Measurements from ENCODE around the gene SHLD1. TPM values are rescaled to one million over a fixed set of nuclear protein-coding genes. Genes with fewer than 3 reads are reported as not detected.

SHLD1 gene
- polyA plus RNA-seq, 1 donor from 2014 or later: 15.3 TPM

GRCh38 chr20:5845681-5846615 lies 95.7 kb downstream of the SHLD1 start:
- no peaks in the 10 kb centered on the region for H3K27me3 ChIP-seq (ENCODE audit: insufficient read depth, low read depth, low read length)
- no peaks in the 10 kb centered on the region for H4K20me1 ChIP-seq (ENCODE audit: insufficient read depth)
- peak overlapping the region; percentile 54 for H3K4me3 ChIP-seq (ENCODE audit: low read length)
- H3K9me3 ChIP-seq (ENCODE audit: low read length): no peaks in the 10 kb centered on the region
- no peak overlapping the region for H2AFZ ChIP-seq (ENCODE audit: low read depth, low read length)
- TF ChIP-seq EP300 (conservative IDR thresholded peaks at IDR 0.05; ENCODE audit: poor library complexity, severe bottlenecking): peak; percentile 70
- no peak for TF ChIP-seq CTCF (IDR thresholded peaks at IDR 0.05; ENCODE audit: poor library complexity, severe bottlenecking)
- no peak for TF ChIP-seq EZH2 (IDR thresholded peaks at IDR 0.05; ENCODE audit: borderline replicate concordance, insufficient read depth, low read length, poor library complexity, severe bottlenecking)
- TF ChIP-seq REST (IDR thresholded peaks at IDR 0.05; ENCODE audit: borderline replicate concordance): peak; percentile 25
- no peak for TF ChIP-seq SMC3 (conservative IDR thresholded peaks at IDR 0.05; ENCODE audit: poor library complexity)
- TF ChIP-seq POLR2AphosphoS5 (IDR thresholded peaks at IDR 0.05): peak; percentile 25
- TF ChIP-seq RAD21 (conservative IDR thresholded peaks at IDR 0.05): peak; percentile 5
- no peak for TF ChIP-seq MXI1 (conservative IDR thresholded peaks at IDR 0.05; ENCODE audit: poor library complexity, severe bottlenecking)
- TF ChIP-seq TAF1 (IDR thresholded peaks at IDR 0.05; ENCODE audit: low read depth): no peak
- H3F3A ChIP-seq (ENCODE audit: insufficient read depth, low read length, poor library complexity, severe bottlenecking): peaks cover 6% of the 10 kb centered on the region
- H3K9me2 ChIP-seq (ENCODE audit: insufficient read depth, low read length): no peaks in the 10 kb centered on the region
- H3K36me3 ChIP-seq (ENCODE audit: insufficient read depth, low read length): no peaks in the 10 kb centered on the region
- peak overlapping the region; percentile 27 for H3K9ac ChIP-seq (ENCODE audit: low read length)
- H3K79me2 ChIP-seq (replicated peaks; ENCODE audit: insufficient read depth, low read length): no peaks in the 10 kb centered on the region
- peak overlapping the region; percentile 72 for H3K27ac ChIP-seq (ENCODE audit: low read length)
- H3K4me2 ChIP-seq (ENCODE audit: low read length): peak overlapping the region; percentile 67

- Histone ChIP-seq H3K27me3 (ENCODE audit: insufficient read depth, low read depth, low read length) (no peaks in the 10 kb centered on the region), H3K4me2 (ENCODE audit: low read length) (no peak overlapping the region), H2AFZ (ENCODE audit: low read depth, low read length) (no peak overlapping the region), H4K20me1 (ENCODE audit: insufficient read depth) (no peaks in the 10 kb centered on the region), H3K9me2 (ENCODE audit: insufficient read depth, low read length) (no peaks in the 10 kb centered on the region), H3K9me3 (ENCODE audit: low read length) (no peaks in the 10 kb centered on the region), H3K9ac (ENCODE audit: low read length) (no peak overlapping the region), H3K27ac (ENCODE audit: low read length) (no peak overlapping the region), H3K36me3 (ENCODE audit: insufficient read depth, low read length) (no peaks in the 10 kb centered on the region), H3K79me2 (replicated peaks; ENCODE audit: insufficient read depth, low read length) (no peaks in the 10 kb centered on the region), H3K4me3 (ENCODE audit: low read length) (no peak overlapping the region), H3F3A (ENCODE audit: insufficient read depth, low read length, poor library complexity, severe bottlenecking) (peaks cover 6% of the 10 kb centered on the region)
- no peak for TF ChIP-seq CTCF (IDR thresholded peaks at IDR 0.05; ENCODE audit: poor library complexity, severe bottlenecking)
- no peak for TF ChIP-seq EZH2 (IDR thresholded peaks at IDR 0.05; ENCODE audit: borderline replicate concordance, insufficient read depth, low read length, poor library complexity, severe bottlenecking)
- TF ChIP-seq SMC3 (conservative IDR thresholded peaks at IDR 0.05; ENCODE audit: poor library complexity): no peak
- TF ChIP-seq MXI1 (conservative IDR thresholded peaks at IDR 0.05; ENCODE audit: poor library complexity, severe bottlenecking): no peak
- TF ChIP-seq TAF1 (IDR thresholded peaks at IDR 0.05; ENCODE audit: low read depth): no peak
- no peak for TF ChIP-seq REST (IDR thresholded peaks at IDR 0.05; ENCODE audit: borderline replicate concordance)
- TF ChIP-seq RAD21 (conservative IDR thresholded peaks at IDR 0.05): no peak
- no peak for TF ChIP-seq POLR2AphosphoS5 (IDR thresholded peaks at IDR 0.05)
- no peak for TF ChIP-seq EP300 (conservative IDR thresholded peaks at IDR 0.05; ENCODE audit: poor library complexity, severe bottlenecking)
Measured at GRCh38 chr20:5848711-5849505, 98.7 kb downstream of the SHLD1 start.
